HG03342 (cell line): ENCODE results near the gene TSPAN9.

Experiments used
- ATAC-seq: cut with Tn5 transposase; IDR thresholded peaks from one replicate; pipeline ENCODE4 v1.9.1; 2021; ENCODE audit warnings: mild to moderate bottlenecking, moderate library complexity; ENCODE audit not compliant: unreplicated experiment

TSPAN9 gene

GRCh38 chr12:3097836-3098235 is 20.7 kb downstream of the TSPAN9 start:
- ATAC-seq, result no peak

- no peak for ATAC-seq
These were observed 21.3 kb downstream of the TSPAN9 start for GRCh38 chr12:3098436-3098835.

GRCh38 chr12:3099146-3099545 is 22.0 kb downstream of the TSPAN9 start:
- ATAC-seq, result no peak

- ATAC-seq, result no peak
These were observed 24.3 kb downstream of the TSPAN9 start for GRCh38 chr12:3101309-3102024.

GRCh38 chr12:3102771-3103410 is 25.7 kb downstream of the TSPAN9 start:
- ATAC-seq, result no peak

- ATAC-seq, result no peak
These were observed 26.6 kb downstream of the TSPAN9 start for GRCh38 chr12:3103806-3104205.

GRCh38 chr12:3105690-3106479 is 28.7 kb downstream of the TSPAN9 start:
- no peak for ATAC-seq

- no peak for ATAC-seq
These were observed 29.4 kb downstream of the TSPAN9 start for GRCh38 chr12:3106579-3106978.

- ATAC-seq, result no peak
These were observed 29.9 kb downstream of the TSPAN9 start for GRCh38 chr12:3107071-3107583.

- ATAC-seq, result no peak
These were observed 30.8 kb downstream of the TSPAN9 start for GRCh38 chr12:3107954-3108353.

GRCh38 chr12:3110578-3110977 is 33.4 kb downstream of the TSPAN9 start:
- no peak for ATAC-seq

GRCh38 chr12:3113671-3114325 is 36.6 kb downstream of the TSPAN9 start:
- no peak for ATAC-seq

- no peak for ATAC-seq
These were observed 37.5 kb downstream of the TSPAN9 start for GRCh38 chr12:3114671-3115070.

GRCh38 chr12:3115078-3115477 is 37.9 kb downstream of the TSPAN9 start:
- no peak for ATAC-seq

GRCh38 chr12:3116106-3116844 is 39.1 kb downstream of the TSPAN9 start:
- ATAC-seq, result no peak

- no peak for ATAC-seq
These were observed 40.0 kb downstream of the TSPAN9 start for GRCh38 chr12:3117144-3117581.

GRCh38 chr12:3117591-3118015 is 40.4 kb downstream of the TSPAN9 start:
- no peak for ATAC-seq

- ATAC-seq, result no peak
These were observed 42.1 kb downstream of the TSPAN9 start for GRCh38 chr12:3119192-3119755.

GRCh38 chr12:3119756-3120601 is 42.8 kb downstream of the TSPAN9 start:
- ATAC-seq, result no peak
